GM21529 (cell line): Measurements from ENCODE around the gene GMPPB.

Source experiments
- ATAC-seq: cut with Tn5 transposase; IDR thresholded peaks from one replicate; pipeline ENCODE4 v1.9.1; 2021; ENCODE audit not compliant: unreplicated experiment

Gene GMPPB

GRCh38 chr3:49673121-49673714 is 50.5 kb downstream of the GMPPB start:
- peak; percentile 4 for ATAC-seq

DNA sequence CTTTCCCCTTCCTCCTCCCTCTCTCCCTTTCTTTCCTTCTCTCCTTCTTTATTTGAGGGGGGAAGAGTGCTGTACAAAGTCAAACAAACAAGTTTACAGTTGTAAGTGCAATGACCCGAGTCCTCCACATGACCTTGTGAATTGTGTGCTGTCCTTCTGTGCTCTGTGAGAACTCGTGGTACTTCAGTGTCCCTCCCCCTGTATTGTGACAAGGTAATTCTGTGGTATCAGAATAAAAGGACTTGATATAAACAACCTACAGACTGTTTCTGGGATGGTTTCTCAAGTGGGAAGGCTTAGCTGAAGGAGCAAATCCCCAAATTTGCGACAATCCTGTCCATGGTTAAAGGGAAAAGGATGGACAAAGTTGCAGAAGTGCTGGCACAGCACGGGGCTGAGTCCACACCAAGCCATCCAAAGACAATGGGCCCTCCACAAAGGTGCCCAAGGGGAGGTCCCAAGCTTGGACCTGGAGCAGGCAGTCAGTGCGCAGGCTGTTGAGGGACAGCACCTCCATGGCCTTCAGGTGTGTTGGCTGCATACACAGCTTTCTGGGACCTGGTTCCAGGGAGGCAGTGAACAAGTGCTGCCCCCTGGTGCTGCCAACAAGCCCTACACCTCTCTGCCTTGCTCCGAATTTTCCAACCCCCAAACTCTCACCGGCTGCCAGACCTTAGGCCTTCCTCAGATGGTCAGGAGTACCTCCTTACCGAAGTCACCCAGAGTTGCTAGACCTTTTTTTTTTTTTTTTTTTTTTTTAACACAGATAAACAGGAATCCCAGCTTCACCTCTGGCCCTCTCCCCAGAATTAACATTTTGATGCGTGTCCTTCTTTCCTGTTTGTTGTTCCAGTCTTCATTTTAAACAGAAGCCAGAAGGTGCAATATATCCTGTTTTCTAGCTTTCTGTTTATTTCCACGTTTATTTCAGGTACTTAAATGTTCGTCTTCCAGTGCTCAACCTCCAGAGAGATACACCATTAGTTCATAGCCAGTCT is 52.2 kb downstream of the GMPPB start:
- no peak for ATAC-seq

DNA sequence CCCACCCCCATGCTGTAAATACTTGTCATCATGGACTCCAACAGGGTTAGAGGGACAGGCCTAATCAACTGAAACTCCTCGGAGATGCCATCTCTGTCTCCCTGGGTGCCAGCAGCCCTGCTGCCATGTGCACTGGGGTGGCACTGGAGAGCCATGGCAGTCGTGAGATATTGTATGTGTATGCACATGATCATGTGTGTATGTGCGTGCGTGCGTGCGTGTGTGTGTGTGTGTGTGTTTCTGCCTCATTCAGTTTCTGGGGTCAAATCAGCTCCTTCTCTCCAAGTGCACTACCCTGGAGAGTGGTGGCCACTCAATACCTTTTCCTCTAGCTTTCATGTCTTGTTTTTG is 52.8 kb downstream of the GMPPB start:
- ATAC-seq: no peak
